HG03097 (cell line): Measurements from ENCODE around the gene GYS2.

Experiments
- ATAC-seq: cut with Tn5 transposase; IDR thresholded peaks from one replicate; pipeline ENCODE4 v1.9.1; 2021; ENCODE audit not compliant: unreplicated experiment, low FRiP score

The GYS2 gene

DNA sequence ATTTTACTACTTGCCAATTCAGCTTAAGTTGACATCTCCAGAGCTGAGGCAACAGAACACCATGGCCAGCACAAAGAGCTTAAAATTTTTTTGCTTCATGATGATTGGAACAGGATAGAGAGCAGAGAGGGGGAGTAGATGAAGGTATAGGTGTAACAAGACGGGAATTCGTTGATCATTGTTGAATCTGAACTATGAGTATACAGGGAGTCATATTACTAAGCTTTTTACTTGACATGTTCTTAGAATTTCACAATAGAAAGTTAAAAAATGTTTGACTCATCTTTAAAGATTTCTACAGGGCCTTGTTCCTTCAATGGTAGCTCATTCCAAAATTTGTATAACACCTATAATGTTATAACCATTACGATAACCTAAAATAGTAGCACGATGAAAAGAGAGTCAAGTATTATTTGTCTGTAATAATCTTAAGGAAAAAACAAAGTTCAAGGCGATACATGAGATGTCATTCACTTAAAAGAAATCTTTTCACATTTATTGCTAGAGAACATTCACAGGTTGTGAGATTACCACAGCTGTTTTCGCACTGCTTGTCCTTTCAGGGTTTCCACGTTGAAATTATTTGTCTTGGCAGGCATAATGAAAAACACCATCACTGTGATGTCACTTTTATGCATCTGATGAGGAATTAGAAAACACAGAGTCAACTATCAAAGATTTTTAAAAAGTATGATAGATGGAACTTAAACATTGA lies 44.6 kb downstream of the GYS2 start:
- ATAC-seq: no peak

DNA sequence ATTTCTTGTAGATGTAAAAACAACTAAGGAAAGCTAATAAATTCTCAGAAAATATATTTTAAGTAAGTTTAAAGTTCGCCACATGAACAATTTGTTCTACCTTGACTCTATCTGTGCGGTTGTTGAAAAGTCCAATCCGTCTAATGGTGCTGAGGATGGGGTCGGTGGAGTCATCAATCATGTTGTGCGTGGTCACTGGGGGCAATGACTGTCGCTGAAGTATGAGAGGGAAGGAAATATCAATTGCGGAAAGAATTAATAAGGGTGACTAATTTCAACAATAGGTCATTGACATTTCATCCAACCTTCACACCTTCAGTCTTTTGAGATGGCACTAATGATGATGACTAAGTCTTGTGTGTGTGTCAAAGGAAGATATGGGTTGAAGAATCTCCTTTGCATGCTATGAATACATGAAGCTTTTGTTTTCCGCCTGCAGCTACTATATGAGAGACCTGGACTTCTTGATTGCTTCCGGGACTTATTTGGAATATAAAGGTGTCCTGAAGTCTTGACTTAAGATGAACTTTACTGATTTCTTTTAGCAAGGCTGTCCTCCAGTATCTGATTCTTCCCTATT lies 46.5 kb downstream of the GYS2 start:
- ATAC-seq: no peak

DNA sequence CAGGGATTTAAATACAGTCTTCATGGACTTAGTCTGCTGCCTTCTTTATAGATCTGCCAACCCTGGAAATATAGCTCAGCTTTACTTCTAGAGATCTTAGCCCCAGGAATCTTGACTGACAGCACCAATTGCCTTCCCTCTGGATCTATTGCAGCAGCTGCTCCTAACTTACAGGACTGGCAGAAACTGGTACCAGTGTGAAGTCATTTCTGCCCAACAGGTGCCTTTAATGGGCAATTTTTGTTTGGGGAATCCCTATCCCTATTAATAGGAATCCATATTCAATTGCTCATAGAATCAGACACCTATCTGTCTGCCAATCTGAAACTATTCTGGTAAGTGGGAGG lies 51.3 kb downstream of the GYS2 start:
- no peak for ATAC-seq

DNA sequence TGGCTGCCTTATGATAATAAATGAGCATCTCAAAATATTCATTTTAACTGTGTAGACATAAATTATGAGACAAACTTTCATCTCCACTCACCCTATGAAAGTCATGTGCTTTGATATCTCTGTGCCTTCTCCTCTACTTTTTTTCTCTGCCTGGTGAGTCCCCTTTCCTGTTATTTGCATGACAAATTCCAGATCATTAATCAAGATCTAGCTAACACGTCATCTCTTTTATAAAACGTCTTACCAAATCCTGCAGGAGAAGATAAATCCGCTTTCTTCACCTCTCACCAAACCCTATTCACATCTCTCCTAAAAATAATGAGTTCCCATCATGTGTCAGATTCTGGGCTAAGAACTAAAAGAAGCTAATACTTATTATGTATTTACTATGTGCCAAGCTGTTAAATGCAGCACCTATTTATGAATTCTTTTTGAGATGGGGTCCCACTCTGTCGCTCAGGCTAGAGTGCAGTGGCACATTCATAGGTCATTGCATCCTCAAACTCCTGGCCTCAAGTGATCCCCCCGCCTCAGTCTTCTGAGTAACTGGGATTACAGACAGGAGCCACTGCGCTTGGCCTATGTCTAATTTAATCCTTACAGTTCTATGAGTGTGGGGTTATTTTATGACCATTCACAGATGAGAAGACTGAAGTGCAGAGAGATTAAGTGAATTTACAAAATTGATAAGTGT lies 51.9 kb downstream of the GYS2 start:
- ATAC-seq: no peak

DNA sequence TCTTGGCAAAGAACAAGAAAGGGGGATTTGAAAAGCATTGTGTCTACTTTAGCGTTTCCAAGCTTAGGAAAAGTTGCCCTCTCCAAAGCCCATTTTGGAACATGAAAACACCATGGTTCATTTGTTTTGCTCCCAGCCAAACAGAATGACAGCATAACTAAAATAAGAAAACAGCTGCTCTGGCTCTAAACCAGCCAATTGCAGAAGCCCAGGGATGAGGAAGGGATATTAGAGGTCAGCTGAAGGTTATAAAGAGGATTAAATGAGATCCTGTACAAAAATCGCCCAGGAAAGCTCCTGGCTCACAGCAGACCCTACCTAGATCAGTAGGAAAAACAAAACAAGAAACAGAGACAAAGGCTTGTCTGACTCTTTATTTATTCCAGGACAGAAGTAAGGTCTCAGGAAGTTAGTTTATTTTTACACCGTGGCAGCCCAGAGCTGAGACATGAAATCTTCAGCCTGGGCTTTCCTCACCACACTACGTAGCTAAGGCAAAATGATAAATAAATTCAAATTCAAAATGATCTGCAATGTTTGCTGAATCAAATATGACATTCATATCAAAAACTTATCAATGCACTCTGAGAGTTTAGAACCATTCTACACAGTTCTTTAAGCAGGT lies 52.7 kb downstream of the GYS2 start:
- no peak for ATAC-seq

DNA sequence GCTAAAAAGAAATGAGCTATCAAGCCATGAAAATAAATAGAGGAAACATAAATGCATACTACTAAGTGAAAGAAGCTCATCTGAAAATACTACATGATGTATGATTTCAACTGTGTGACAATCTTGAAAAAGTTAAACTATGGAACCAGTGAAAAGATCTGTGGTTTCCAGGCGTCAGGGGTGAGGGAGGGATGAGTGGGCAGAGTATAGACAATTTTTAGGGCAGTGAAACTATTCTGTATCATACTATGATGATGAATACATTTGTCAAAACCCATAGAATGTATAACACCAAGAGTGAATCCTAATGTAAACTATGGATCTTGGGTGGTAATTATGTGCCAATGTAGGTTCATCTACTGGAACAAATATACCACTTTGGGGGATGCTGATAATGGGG lies 57.2 kb downstream of the GYS2 start:
- no peak for ATAC-seq

DNA sequence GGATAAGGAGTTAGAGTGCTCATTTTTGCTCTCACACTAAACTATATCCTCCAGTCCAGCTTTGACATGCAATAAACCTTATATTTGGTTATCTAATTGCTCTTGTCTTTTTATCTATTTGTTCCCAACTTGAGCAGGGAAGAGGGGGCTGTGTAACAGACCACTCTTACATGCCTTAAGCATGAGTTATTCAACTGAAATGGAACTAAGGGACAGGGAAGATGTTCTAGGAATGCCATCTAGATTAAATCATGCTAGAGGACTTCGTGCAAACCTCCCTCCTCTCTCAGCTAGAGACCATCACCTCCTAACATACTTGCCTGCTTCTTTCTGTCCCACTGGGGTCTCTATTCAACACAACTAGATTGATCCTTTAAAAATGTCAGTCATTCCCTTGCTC lies 57.9 kb downstream of the GYS2 start:
- no peak for ATAC-seq

DNA sequence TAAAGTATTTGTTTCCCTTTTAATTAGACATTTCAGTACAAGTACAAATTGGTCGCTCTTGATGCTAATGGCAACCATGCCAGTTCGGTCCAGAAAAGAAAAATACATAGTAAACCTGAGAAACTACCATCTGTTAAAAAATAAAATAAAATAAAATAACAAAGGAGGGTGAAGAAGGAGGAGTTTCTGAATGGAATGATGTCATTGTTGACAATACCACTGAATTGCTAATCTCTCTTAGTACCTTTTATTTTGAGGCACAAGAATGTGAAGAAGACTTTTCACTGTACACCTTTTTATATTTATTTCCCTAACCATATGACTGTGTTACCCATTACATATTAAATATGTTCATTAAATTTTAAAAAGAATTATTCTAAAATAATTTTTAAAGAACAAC lies 59.1 kb downstream of the GYS2 start:
- no peak for ATAC-seq

DNA sequence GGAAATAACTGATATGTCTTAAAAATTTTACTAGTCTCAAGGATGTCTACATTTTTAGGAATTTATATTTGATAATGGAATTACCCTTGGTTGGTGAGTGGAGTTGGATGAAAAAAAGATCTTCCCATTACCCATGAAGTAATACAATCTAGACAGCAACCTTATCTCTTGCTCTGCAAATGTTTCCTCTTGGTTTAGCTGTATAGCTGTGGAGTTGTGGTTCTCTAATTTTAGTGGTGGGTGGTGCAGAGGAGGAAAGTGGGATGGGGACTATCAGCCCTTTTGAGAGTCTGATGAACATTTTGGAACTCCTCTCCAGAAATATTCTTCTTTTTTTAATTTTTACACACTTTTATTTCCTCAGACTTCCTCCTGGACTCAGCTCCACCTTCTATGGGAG lies 61.5 kb downstream of the GYS2 start:
- ATAC-seq: no peak

DNA sequence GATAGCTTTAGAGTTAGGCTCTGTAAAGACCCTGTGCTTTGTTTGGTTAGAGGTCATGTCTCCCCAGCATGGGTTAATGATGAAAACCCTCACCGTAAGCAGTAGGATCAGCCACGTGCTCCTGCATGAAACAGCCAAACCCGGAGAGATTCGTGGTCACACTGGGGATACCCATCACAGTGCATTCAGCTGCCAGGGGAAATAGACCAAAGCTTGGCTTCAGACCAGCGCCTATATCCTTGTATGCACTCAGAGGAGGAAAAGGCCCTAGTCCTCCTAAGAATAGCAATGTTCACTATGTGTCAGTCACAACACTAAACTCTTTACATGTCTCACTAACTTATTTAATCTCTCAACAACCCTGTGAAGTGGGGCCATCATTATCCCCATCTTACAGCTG lies 62.2 kb downstream of the GYS2 start:
- ATAC-seq: no peak

DNA sequence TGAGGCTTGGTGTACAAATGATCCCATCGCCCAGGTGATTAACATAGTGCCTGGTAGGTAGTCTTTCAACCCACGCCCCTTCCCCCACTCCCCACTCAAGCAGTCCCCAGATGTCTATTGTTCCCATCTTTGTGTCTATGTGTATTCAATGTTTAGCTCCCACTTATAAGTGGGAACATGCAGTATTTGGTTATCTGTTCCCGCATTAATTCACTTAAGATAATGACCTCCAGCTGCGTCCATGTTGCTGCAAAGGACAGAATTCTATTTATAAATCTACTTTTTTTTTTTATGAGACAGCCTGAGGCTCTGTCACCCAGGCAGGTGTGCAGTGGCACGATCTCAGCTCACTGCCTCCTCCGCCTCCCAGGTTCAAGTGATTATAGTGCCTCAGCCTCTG lies 62.9 kb downstream of the GYS2 start:
- no peak for ATAC-seq

DNA sequence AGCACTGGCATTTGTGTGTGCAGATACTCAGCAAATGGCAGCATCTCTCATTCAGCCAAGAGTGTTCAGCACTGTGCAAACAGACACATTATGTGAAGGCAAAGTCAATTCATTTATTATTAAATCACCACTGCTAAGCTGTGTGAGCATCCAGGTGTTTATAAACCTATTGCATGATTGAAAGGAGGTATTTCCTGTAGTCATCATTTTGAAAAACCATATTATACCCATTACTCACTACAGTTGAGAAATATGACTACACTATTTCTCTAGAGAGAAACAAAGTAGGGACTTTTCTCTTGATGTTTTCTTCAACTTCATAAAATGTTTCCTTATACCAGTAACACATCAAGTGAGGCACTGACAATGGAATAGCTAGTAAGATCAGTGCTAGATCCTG lies 64.8 kb downstream of the GYS2 start:
- ATAC-seq: no peak

DNA sequence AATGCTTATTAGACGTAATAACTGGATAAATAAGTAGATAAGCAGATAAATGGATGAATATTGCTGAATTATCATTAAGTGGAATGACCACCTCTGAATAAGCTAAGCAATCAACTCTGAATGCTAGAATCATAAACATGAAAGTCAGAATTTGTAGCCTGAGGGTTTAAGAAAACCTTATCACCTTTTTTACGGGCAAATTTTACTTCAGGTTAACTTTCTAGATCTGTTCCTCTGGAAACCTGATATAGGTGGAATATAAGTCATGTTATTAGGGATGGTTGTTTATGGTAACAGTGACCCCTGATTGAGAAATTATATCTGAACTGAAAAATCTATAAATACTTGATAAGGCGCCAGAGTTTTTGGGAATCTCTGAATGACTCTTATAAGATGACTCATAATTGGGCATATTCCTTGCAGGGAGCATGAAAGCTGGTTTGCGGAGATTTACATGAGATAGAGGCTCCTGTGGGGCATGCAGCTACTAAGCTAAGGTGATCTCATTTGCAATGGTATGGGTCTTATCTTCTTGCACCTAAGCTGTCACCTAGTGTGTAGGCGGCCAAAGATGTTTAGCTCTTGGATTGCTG lies 66.5 kb downstream of the GYS2 start:
- no peak for ATAC-seq

DNA sequence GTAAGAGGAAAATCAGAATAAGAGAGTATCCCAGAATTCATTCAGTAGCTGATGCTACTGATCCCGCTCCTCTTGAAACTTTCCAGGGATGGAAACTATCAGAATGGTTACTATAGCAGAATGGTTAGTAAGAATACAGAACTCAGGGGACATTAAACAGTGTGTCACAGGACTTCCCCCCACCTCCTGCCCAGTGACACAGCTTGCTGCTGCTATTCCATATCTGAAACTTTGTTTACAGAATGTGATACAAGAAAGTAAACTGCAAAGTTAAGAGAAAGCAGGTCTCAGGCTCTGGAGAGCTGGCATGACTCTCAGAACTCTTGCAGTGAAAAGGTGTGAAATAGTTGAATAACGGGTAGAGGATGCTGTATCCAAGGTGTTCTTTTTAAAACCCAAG lies 75.2 kb downstream of the GYS2 start:
- ATAC-seq: no peak

DNA sequence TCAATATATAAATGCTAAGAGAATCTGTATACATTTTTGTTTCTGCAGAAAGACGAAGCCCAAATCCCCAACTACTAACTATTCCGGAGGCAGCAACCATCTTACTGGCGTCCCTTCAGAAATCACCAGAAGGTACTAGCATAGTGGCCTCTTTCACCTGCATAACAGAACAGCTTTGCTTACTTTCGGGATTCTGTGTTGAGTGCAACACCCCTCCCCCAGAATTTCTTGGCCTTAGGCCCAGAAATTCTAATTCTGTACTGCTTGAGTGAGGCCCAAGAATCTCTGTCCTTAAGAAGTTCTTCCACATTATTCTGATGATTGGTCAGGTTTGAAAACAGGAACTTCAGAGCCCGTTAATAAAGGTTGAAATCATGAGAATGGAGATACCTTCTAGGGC lies 75.7 kb downstream of the GYS2 start:
- ATAC-seq: no peak

DNA sequence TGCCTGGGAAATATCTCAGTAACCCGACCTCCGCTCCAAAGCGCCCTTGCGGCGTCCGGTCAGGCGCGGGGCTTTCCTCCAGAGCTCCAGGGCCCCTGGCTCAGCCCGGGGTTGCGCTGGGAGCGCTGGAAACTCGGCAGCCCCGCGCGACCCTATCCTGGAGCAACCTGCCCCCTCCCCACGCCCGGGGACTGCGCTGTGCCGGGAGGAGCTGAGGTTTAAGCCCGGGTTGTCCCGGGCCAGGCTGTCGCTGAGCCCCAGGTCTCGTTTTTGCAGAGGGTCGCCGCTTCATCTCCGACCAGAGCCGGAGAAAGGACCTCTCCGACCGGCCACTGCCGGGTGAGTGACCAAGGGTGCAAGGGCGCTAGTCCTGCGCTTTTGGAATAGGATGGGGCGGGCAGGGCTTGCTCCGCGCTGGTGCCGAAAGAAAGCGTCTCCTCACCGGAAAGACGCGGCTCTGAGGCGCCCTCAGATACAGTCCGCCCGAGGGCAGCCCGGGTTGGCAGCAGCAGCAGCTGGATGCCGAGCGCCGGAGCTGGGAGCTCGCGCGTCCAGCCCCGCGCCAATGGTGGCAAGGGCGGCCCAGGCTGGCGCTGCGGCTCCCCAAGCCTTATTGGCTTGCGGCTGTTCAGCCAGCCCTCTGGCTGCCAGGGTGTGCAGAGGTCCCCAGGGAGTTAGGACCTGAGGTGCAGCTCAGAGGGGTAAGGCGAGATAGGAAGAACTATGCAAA lies 77.0 kb downstream of the GYS2 start:
- ATAC-seq: peak; percentile 99

DNA sequence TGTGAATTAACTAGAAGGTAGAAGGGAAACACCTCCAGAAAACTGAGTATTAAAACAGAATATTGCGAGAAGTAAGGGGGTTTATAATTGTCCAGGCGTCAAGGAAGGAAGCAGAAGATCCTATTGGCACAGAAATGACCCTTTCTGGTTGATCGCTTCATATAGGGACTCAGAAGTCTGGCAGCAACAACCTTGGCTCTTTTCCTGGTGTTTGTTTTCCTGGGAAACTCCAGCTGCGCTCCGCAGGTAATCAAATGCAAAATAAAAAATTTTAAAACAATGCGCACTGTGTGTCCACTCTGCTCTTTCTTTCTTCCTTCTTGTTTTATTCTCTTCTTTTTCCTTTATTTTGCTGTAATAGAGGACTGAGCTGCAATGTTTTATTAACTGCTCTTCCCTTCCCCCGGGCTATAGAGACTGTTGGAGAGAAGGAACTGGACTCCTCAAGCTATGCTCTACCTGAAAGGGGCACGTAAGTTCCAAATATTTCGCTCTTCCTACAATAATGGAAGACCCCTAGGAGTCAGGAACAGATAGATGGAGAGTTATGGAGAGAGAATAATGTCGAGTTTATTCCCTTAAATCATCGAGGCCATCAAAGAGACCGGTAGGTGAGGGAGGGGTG lies 77.8 kb downstream of the GYS2 start:
- no peak for ATAC-seq

DNA sequence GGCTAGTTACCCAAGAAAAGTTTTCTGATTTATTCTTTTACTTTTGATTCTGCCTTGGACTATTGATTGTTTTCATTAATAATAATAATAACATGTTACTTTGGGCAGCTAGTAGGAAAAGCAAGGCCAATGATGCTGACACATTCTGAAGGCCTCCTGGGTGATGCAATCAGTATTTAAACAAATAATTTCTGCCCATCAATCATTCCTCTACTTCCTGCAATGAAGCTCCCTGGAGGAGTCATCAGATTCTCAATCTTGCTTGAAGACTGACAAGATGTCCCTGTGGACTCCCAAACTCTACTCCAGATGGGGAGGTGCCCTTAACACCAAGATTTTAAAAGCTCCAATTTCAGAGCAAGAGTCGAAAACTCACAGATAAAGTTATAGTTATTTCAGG lies 78.6 kb downstream of the GYS2 start, which contains the start of gene SPX:
SPX (plus strand) TSS at position 244 of the 400 bp plus-strand sequence. CDS start 177 bp downstream, outside the sequence.
- ATAC-seq: no peak

DNA sequence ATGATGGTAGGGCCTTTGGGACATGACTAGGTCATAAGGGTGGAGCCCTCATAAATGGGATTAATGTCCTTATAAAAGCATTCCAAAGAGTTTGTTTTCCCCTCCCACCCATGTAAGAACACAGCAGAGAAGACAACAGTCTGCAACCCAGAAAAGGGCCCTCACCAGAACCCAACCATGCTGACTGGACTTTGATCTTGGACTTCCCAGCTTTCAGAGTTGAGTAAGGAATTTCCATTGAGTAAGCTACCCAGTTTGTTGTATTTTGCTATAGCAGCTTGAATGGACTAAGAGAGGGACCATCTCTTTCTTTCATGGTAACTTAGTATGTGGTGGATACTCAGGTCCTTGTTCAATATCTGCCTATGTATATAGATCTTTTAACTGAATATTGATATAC lies 81.5 kb downstream of the GYS2 start:
- no peak for ATAC-seq

DNA sequence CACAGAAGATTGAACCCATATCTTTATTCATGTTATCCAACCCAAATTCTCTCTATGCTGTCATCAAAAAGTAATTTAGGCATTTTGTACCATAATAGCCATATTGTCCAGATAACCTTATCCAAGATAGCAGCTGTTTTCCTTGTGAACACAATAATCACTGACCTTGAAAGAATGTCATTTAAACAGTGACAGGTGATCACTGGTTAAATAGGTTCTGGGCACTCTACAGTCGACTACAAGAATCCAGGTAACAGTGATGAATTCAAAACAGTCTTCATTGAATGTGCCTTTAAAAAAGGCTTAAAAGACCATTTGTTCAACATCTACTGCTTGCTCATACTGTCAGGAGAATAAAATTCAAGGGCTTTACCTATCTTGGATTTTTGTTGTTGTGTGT lies 83.1 kb downstream of the GYS2 start:
- no peak for ATAC-seq
